HG03060 (cell line): ENCODE measurements around the gene HM13.
"Not testable (repeated sequence)": the region's sequence is repeated elsewhere in the genome, so short reads cannot be mapped to it uniquely, and the experiment has no call there.

Experiments
- ATAC-seq: cut with Tn5 transposase; IDR thresholded peaks from one replicate; pipeline ENCODE4 v1.9.1; 2021; ENCODE audit warnings: low read depth, moderate number of reproducible peaks; ENCODE audit not compliant: unreplicated experiment

HM13 gene

DNA sequence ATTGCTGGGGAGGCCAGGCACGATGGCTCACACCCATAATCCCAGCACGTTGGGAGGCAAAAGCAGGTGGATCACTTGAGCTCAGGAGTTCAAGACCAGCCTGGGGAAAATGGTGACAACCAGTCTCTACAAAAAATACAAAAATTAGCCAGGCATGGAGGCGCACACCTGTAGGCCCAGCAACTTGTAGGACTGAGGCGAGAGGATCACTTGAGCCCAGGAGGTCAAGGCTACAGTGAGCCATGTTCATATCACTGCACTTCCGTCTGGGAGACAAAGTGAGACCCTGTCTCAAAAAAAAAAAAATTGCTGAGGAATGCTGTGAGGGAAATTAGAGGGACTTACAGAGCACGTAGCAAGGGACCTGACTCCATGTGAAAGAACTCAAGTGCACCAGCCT is 50.0 kb downstream of the HM13 start:
- ATAC-seq: no peak

DNA sequence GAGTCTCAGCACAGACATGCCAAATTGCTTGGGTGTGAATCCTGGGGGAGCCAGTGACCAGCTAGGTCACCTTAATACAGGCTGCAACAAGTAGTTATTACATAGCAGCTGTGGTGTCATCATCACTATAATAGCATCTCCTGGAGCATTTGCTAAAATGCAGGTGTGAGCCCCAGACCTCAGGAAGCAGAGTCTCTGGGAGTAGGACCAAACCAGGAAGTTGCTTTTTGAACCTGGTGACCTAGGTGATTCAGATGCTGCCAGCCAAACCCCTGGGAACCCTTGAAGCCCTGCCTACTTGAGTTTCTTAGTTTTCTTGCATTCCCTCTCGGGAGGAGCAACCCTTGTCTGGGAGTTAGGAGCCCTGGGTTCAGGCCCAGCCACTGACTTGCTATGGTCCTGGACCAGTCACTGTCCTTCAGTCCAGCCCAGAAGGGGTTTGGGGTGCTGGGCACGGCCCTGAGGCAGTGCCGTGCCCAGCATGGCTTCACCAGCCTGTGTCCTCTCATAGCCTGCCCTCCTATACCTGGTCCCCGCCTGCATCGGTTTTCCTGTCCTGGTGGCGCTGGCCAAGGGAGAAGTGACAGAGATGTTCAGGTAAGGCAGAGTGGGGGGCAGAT is 51.6 kb downstream of the HM13 start:
- no peak for ATAC-seq

DNA sequence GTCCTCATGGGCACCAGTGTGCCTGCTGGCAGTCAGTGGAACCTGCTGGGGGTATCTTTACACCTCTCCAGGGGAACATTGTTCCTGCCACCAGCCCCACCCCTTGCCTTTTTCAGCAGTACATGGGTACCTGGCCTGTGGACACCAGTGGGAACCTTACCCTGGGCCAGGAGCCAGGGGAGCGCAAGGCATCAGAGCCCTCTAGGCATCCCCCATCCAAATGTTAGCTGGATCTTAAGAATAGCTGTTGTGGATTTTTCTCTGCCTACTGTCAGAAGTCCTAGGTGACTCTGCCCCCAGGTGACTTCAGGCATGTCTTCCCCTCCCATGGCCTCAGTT is 52.0 kb downstream of the HM13 start:
- ATAC-seq: no peak

DNA sequence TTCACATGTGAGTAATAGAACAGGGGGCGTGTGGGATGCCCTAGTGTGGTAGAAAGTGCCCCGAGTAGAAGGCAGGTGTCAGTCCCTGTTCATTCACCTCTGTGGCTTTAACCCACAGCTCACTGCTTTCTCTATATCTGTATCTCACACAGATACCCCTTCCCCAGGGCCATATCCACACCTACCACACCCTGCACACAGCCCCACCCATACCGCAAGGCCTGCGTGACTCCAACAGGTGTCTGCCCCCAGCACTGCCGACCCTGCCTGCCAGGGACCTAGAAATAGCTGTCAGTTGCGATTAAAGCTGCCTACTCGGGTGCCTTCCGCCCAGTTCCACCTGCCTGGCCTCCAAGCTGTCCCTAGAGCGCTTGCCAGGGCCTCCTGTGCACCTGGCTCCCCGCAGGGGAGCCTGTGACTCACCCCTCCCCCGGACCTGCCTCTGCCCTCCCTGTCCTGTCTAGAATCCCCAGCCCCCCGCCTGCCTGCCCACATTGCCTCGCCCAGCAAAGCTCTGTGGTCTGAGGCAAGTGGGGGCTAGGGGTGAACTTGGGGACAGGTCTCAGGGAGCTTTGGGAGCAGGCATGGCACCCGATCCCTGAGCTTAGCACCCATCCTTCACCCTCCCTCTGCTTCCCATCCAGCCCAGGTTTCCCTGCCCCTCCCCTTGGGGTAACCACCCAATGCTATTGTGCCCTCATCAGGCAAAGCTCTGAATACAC is 52.6 kb downstream of the HM13 start:
- no peak for ATAC-seq

DNA sequence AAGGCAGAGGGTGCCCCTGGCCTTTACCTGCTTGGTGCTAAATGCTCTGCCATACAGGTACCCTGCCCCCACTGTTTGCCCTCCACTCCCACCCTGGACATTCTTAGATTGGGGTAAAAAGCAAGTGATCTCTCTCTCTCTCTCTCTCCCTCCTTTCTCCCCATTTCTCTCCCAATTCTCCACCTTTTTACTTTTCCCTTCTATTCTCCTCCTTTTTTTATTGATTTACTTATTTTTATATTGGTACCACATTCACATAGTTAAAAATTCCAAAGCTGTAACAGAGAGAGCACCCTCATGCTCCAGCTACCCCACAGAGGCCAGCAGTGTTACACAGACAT is 53.1 kb downstream of the HM13 start:
- no peak for ATAC-seq

DNA sequence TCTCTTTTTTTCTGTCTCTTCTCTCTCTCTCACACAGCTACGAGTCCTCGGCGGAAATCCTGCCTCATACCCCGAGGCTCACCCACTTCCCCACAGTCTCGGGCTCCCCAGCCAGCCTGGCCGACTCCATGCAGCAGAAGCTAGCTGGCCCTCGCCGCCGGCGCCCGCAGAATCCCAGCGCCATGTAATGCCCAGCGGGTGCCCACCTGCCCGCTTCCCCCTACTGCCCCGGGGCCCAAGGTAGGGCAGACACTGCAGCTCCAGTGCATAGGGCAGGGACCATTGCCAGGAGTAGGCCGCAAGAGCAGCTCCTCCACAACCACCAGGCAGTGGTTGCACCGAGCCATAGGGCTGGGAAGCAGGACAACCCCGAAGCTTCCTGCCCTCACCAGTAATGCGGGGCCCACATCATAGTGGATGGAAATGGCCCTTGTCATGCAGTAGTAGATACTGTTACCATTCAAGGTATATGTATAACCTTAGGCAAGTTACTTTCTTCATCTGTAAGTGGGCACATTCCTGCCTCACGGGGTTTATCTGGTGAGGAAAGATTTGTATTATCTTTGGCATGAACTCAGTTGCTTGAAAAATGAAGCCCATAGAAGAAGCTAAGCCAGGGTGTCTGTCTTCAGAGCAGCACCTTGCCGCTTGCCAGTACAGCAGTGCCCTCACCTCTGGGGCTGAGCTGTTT is 53.9 kb downstream of the HM13 start:
- ATAC-seq: no peak

DNA sequence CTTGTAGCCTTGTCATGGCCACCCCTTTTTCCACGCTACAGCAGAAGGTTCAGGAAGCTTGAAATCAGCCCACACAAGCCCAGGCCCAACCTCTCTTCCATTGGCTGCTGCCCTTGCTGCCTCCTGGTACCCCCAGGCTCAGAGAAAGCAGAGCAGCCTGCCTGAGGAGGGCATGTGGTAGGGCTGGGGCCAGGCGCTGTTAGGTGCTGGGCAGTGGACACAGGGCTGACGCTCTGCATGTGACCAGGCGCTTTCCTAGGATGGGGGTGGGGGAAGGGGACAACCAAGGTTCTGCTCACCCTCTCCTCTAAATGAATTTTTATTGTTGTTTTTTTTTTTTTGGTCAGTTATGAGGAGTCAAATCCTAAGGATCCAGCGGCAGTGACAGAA is 54.5 kb downstream of the HM13 start:
- no peak for ATAC-seq

DNA sequence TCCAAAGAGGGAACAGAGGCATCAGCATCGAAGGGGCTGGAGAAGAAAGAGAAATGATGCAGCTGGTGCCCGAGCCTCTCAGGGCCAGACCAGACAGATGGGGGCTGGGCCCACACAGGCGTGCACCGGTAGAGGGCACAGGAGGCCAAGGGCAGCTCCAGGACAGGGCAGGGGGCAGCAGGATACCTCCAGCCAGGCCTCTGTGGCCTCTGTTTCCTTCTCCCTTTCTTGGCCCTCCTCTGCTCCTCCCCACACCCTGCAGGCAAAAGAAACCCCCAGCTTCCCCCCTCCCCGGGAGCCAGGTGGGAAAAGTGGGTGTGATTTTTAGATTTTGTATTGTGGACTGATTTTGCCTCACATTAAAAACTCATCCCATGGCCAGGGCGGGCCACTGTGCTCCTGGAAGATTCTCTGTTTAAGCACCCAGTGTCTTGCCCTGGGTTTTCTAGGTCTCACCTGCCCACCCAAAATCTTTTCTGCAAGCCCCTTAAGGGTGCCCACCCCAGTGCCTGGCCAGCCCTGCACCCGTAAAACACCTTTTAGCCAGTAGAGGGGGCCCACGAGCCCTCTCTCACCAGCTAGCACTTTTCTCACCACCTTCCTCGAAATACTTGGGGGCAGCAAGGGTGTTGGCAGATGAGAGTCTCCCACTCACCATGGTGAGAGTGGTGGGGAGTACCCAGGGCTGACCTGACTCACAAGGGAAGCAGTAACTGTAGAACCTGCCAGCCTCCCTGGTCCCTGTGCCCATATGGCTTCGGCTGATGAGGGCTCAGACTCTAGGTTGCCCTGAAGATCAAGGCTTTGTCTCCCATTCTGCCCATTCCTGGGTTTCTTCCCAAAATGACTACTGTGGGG is 55.1 kb downstream of the HM13 start:
- no peak for ATAC-seq

DNA sequence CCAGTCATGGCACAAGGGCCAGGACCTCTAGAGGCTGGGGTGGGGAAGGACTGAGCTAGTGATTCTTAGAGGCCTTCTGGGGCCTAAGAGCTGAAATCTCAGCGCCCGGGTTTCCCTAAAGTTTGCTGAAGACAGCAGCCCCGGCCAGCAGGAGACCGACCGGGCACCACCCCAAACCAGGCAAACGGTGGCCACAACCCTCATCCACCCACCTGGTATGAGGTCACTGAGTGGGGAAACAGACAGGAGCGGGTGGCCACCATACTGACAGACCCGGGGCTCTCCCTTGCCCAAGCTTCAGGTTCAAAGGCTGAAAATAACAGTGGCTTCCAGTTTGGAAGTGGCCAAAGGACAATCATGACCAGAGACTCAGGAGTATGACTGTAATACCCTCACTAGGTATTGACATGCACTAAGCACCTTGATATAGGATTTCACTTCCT is 55.8 kb downstream of the HM13 start:
- no peak for ATAC-seq

DNA sequence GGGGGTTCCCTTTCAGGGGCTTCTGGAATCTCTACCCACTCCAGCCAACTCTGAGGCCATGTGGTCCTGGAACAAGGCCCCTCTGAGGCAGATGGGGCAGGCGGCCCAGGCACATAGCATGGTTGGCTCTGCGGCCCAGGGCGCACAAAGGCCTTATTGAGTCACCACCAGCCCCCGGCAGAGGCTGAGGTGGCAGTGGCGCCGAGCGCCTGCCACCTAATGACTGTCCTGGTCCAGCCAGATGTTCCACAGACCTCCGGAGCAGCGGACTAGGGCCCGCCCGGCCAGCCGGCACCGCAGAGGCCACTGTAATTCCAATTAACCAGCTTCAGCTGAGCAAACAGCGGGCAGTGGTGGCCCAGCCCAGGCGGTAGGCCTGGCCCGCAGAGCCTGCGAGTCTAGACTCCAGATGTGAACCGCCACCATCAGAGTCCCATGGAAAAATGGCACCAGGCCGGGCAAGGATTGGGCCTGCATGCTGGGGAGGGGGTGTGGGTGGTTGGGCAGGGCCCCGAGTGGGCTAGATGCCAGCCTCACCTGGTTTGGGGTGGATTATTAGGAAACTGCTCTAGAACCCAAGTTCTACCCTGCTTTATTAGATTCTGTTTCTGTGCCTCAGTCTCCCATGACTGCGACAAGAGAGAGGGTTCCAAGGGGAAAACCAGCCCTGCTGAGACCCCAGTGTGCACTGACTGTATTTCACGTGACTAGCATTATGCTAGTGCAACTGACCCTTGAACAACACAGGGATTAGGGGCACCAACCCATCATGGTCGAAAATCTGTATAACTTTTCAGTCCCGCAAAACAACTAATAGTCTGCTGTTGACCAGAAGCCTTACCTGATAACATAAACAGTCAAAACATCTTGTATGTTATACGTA is 56.7 kb downstream of the HM13 start:
- no peak for ATAC-seq

DNA sequence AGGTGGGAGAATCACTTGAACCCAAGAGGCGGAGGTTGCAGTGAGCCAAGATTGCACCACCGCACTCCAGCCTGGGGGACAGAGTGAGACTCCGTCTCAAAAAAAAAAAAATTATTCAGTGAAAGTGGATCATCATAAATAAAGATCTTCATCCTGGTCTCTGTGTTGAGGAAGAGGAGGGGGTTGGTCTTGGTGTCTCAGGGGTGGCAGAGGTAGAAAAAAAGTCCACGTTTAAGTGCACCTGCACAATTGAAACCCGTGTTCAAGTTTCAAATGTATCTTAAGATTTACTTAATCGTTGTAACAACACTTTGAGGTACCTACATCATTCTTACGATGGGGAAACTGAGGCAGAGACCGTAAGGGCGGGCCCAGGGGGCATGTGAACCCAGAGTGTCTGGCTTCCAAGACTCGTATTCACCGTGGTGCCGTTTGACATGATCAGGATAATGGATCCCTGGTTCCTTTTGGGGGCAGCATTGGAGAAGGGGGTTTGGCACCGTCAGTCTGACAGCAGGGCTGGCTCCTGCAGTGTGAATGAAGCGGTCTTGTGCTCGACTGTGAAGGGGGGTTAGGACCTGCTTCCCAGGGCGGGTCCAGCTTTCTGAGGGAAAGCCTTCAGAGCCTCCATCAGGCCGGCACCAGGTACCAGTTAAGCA is 57.9 kb downstream of the HM13 start:
- no peak for ATAC-seq

DNA sequence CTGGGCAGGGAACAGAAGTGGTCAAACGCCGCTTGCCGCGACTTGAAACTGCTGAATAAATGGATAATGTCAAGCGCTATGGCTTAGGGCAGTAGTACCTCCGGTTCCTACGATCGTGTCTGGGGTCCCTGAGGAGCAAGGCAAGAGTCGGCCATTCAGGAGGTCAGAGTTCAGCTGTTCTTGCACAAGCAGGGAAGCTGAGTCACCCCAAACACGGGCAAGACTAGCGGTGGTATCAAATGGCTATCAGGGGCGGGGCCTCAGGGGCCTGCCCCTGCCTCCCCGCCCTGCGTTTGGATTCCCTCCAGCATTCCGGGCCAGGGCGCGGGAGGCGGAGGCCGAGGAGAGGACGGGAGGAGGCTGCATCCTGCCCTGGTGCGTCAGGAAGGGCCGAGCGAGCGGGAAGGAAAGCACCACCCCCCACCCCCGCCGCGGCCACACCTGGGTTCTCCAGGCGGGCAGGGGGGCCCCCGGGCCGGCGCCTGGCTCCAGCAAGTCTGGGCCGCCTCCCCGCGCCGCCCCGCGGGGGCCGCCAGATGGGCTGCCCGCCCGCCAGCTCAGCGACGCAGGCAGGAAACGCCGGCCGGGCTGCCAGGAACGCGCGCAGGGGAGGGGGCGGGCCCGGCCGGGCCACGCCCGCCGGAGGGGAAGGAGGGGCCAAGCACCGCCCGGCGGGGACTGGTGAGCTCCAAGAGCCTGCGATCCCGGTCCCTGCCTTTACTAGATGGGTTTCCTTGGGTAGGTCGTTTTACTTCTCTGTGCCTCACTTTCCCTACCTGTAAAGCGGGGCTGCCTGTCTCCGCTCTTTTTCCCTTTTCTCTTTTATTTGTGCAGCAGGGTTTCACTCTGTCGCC is 58.7 kb downstream of the HM13 start:
- peak; percentile 34 for ATAC-seq

DNA sequence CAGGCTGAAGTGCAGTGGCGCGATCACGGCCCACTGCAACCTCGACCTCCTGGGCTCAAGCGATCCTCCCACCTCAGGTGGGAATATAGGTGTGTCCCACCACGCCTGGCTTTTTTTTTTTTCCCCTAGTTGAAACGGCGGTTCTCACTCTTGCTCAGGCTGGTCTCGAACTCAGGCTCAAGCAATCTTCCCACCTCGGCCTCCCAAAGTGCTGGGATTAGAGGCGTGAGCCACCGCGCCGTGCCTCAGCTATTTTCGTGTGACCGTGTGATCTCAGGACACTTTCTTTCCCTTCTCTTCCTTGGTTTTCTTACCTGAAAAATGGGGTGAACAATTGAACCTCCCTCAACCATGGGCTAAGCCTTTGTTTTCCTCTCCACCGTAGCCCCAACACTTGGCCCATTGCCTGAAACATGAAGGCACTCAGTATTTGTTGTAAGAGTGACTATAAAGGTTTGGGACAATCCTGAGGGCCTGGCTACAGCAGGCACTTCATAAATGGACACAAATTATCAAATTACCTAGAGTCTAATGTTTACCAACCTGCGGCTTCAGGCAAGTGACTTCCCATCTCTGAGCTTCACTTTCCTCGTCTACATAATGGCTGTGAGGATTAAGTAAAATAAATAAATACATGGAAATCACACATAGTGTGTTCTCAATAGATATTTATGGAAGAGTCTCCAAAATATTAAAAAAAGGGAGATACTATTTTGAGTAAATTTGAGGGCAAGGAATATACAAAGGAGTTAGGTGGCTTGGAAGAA is 59.5 kb downstream of the HM13 start:
- no peak for ATAC-seq

DNA sequence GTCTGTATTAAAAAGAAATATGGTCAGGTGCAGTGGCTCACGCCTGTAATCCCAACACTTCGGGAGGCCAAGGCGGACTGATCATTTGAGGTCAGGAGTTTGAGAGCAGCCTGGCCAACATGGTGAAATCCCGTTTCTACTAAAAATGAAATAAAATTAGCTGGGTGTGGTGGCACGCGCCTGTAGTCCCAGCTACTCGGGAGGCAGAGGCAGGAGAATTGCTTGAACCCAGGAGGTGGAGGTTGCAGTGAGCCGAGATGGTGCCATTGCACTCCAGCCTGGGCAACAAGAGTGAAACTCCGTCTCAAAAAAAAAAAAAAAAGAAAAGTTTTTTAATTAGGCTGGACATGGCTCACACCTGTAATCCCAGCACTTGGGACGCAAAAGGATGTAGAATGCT is 60.7 kb downstream of the HM13 start:
- not testable (repeated sequence) for ATAC-seq

DNA sequence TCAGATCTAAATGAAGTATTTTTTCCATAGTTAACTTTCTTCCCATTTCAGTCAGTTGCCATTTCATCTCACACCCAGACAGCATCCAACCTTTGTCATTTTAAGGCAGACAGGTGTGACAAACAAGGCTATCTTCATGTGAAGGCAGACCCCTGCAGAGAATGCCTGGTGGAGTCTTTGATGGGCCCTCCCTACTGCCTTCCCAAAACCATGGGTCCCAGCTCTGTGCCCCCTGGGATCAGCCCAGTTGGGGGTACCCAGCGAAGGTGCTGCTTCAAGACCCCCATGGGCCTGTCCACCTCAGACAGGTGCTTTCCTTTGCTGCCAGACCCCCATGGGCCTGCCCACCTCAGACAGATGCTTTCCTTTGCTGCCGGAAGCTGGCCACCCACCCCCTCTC is 62.5 kb downstream of the HM13 start:
- ATAC-seq: no peak

DNA sequence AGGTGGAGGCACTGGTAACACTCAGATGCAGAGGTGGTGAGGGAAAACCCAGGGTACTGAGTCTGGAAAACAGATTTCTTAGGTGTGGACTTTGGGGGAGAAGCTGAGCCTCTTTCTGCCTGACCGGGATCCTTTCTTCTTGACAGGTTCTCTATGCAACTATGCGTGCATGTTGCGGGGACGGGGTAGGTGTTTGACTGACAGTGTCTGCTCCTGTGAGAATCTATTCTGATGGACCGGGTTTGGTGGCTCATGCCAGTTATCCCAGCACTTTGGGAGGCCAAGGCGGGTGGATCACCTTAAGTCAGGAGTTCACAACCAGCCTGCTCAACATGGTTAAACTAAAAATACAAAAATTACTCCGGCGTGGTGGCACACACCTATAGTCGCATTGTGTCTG is 63.0 kb downstream of the HM13 start:
- no peak for ATAC-seq

DNA sequence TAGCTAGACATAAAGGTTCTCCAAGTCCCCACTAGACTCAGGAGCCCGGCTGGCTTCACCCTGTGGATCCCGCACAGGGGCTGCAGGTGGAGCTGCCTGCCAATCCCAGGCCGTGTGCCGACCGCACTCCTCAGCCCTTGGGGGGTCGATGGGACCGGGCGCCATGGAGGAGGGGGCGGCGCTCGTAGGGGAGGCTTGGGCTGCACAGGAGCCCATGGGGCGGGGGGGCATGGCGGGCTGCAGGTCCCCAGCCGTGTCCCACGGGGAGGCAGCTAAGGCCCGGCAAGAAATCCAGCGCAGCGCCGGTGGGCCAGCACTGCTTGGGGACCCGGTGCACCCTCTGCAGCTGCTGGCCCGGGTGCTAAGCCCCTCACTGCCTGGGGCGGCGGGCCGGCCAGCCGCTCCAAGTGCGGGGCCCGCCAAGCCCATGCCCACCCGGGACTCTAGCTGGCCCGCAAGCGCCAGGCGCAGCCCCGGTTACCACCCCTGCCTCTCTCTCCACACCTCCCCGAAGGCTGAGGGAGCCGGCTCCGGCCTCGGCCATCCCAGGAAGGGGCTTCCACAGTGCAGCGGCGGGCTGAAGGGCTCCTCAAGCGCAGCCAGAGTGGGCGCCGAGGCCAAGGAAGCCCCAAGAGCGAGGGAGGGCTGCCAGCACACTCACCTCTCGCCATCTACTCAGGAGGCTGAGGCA is 64.4 kb downstream of the HM13 start:
- no peak for ATAC-seq

DNA sequence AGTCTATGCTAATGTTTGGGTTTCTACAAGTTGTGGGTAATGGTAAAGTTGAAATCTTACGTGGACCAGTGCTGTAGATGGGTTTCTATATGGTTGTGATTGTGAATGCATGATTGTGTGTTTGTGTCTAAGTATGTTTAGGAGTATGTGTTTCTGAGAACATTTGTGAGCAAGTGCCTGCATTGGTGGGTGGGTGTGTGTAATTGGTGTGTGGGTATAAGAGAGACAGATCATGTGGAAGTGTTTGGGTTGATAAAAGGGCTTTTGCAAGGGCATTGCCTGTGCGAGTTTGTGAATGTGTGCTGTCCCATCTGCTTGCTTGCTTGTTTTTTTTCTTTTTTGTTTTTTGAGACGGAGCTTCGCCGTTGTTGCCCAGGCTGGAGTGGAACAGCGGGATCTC is 65.0 kb downstream of the HM13 start:
- ATAC-seq: no peak
